Esophagus mucosa (tissue), 1 donor: ENCODE measurements around the gene MROH2A. TPM values are rescaled to one million over a fixed set of nuclear protein-coding genes. Genes with fewer than 3 reads are reported as not detected.

Experiments used
- ATAC-seq: fragments of 200-7000 bp; cut with Tn5 transposase; one replicate; pipeline ENCODE4 v1.9.1; 2020
- total RNA-seq: library from RNA; stranded (reverse); gene quantifications from one replicate; pipeline ENCODE4 v1.2.4, GENCODE V29; 2023
- donor health status: DM: yes; HTN: yes; CAD: no.

The MROH2A gene
- total RNA-seq, 1 donor from 2014 or later: 0.52 TPM

DNA sequence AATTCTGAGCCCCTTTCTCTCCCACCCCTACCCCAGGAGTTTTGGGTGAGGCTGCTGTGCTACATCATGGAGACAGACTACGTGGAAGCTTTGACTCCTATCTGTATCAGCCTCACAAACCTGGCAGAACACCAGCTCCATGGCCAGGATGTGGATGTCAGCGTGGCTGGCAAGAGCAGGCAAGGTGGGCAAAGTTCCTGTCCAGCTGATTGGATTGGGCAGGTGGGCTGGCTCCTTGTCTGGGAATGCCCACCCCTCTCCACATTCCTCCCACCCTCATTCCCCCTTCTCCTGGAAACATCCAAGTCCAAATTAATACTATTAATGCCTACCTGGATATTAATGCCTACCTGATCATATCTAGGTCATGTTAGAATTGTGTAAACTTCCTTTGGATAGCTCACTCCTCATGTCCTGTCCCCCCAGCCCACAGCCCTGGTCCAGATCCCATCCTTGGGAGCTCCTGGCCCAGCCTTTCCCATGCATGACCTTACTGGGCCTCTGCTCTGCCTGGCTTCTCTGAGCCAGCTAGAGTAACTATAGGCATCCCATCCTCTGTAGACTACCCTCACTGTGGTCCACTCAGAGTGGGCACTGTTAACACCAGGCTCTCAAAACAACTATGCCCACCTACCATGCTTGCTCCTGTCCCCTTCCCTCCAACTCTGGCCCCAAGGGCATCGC, 24.1 kb downstream of the MROH2A start:
- no peak for ATAC-seq

DNA sequence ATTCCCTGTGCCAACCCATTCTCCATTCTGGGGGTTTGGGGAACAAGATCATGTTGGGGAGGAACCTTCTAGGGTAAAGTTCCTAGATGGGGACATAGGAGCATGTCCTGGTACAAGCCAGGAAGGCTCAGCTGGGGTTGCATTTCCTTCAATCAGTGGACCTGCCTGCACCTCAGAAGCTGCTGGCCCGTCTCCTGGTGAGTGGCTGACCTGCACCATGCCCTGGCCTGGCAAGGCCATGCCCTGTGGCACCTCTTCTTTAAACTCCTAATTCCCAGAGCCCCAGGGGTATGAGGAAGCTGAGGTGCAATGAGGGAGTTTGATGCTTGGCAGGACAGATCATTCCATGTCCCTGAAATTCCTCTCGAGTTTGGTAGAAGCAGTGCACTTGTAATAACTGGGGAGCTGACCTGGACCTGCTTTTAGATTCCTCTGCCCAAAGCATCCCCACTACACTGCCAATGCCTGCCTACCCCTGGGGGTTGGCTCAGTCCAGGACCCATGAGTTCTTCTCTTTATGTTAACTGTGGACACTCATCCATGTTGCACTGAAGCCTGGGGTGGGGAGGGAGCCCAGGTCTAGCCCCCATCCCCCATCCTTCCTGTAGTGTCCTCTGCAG, 25.3 kb downstream of the MROH2A start:
- no peak for ATAC-seq

DNA sequence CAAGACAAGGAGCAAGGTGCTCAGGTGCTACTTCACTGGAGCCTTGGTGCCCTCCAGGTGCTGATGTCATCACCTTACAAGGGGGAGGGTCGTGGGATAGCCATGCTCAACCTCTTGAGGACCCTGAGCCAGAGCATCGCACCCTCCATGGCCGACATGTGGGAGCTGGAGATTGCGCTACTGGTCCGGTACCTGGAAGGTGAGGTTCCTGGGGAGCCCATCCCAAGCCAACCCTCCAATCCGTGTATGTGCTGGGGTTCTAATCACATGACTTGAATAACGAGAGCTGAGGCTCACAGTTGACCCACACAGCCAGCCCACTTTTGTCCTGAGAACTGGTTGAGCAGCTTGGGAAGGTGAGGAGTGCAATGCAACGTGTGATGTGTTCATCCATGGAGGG, 25.9 kb downstream of the MROH2A start:
- ATAC-seq: no peak

DNA sequence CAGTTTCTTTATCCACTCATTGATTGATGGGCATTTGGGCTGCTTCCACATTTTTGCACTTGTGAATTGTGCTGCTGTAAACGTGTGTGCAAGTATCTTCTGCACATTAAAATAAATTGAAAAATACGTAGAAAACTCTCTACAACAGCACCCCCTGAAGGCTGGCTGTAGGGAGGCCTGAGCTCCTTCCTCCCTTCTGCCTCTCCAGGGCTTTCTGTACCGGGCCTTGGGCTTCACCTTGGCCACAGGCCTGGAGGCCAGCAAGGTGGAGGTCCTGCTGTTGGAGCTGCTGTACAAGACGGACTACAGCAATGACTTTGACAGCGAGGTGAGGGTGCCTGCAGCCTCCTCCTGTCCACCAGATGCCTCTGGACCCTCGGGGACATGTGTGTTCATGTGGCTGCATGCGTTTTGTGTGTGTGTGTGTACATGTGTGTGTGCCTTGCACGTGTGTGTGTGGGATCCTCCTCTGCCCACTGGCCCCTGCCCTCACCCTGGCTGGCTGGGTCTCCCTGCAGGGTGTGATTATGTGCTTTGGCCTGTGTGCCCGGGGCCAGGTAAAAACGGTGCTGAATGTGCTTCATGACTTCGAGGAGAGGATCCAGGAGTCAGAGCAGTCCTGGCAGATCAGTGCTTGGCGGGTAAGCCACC, 29.2 kb downstream of the MROH2A start:
- no peak for ATAC-seq

DNA sequence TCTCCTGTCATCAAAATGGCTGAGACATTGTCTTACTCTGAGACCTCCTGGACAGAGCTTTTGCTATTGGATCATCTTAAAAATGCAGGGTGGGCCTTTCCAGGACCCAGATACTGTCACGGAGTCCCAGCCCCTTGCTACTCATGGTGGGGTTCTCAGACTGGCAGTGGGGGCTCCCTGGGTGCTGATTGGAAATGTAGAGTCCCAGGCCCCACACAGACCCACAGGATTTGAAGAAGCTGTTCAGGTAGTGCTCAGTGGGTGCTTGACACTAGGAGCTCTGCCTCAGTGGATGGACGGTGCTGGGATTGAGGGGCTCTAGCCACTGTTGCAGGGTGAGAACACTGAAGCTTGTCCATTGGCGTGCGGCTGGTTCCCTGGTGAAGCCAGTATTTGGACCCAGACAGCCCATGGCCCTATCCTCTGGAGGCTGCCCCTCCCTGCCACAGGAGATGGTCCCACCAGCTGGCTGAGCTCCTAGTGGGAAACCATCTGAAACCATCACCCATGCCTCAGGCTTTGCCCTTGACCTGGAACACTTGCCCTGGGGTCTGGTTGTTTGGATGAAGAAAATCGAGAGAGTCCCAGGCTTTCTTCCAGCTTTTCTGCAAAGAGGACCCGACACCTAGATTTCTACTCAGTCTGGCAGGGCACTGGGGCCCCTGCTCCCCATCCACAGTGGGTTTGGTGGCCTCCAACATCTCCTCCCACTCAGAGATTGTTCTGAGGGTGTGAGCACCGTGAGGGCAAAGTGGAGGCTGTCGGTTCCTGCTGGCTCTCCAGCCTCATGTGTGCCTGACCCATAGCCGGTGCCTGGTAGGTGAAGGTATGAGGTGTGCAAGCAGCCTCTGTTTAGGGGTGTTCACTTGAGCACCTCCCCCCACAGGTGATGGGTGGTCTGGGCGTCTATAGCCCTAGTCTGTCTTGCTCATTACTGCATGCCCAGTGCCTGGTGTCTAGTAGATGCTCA, 30.1 kb downstream of the MROH2A start:
- ATAC-seq: no peak

DNA sequence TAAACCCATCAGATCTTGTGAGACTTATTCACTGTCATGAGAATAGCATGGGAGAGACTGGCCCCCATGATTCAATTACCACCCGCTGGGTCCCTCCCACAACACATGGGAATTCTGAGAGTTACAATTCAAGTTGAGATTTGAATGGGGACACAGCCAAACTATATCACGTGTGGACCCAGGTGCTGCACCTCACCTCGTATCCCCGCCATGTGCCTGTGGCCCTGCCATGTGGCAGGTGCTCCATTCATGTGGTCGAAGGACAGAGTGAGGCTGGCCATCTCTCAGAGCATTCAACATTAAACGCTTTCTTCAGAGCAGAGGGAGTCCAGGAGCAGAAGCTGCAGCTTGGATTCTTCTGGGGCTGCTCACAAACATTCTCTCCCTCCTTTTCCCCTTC, 32.3 kb downstream of the MROH2A start:
- no peak for ATAC-seq

DNA sequence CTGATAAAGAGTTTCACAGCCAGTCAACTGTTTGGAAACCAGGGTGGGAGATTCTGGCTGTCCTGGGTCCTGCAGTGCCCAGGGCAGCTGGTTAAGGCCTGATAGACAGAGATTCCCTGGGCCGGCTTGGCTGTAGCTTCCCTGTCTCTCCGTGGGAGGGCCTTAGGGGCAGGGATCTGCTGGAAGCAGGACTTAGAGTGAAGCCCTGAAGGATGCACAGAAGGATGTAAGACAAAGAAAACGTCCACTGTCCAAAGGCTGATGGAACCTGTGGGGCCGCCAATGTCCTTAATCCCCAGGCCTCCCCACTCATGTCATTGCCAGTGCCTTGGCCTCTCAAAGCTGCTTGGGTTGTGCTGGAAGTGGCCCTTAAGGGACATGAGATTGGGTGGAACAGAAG, 33.0 kb downstream of the MROH2A start:
- no peak for ATAC-seq

DNA sequence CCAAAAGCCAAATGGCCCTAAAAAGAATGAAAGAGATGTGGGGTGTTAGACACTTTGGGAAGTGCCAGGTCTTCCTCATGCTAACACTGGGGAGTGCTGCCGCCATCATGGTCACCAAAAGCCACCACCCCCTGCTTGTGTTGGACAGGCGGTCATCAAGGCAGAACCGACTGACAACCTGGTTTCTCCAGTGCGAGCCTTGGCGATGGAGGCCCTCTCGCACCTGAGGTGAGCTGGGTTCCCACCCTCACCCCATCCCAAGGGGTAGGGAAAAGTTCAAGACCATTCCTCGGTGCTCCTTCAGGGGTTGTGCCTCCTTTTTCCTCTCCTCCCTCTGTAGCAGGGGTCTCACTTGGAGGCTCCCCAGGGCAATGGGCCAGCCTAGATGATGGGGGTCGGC, 33.6 kb downstream of the MROH2A start:
- ATAC-seq: no peak

DNA sequence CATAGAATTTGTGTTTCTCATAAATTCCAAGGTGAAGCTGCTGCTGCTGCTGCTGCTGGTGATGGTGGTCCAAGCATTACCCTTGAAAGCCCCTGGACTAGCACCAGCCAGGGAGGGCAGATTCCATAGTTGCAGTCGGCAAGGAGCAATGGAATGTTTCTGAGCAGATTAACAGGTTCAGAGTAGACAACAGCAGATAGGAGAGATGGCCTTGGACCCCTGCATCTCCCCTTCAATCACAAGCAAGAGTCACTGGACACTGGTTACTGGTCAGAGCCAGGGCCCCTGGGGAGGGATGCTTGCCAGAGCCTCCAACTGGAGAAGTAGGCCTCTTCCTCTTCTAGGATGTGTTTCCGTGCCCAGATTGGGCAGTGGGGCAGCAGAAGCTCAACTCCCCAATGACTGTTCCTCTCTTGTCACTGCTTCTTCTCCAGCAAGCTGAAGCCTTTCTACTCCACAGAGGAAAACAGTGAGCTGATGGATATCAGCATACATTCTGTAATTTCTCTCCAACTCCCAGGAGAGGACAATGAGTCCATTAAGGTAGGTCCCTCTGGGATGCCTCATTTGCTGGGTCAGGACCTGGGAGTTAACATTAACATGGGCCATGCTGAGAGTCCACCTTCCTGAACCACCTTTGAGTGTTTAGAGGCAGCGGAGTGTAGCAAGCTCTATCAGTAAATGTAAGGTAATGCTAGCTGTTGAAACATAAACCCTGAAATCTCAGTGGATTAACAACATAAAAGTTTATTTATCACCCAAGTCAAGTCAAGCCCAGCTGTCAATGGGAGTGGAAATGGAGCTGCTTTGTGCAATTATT, 35.3 kb downstream of the MROH2A start:
- no peak for ATAC-seq

DNA sequence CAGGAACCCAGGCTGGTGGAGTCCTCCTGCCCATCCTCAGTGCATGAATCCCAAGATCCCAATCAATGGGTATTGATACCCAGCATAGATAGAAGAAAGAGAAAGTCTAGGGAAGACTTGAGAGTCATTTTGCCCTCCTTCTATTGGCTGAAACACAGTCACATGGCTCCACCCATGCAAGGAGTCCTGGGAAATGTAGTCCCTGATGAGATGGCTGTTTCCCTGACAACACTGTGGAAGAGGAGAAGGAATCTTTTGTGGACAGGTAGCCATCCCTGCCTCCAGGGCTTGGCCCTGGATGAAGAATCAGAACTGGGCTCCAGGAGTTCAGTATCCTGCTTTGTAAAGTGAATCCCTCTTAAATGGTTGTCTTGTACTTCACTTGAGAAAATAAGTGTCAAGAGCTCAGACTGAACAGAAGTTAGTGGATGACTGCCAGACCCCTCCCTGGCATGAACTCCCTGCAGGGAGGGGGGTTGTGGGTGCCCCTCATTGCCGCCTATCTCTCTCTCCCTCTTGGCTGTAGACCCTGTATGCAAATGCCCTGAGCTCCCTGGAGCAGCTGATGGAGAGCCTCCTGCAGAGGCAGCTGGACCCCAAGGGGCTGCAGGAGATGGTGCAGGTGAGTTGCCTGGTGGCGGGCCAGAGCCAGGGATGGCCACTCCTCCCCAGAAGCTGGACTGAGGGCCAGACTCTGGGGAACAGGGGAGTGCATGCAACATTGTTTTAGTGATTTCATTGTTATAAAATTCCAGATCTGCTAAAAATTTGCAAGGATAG, 36.1 kb downstream of the MROH2A start:
- no peak for ATAC-seq

DNA sequence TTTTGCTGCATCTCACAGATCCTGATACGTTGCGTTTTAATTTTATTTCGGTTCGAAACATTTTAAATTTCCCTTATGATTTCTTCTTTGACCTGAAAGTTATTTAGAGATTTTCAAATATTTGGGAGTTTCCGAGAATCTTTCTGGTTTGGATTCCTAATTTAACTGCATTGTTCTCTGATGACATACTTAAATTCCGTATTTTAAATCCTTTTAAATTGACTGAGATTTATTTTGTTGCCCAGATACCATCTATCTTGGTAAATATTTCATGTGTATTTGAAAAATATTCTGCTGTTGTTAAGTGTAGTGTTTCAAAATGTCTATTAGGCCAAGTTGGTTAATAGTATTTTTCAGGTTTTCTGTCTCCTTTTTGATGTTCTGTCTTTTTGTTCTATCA, 37.7 kb downstream of the MROH2A start:
- no peak for ATAC-seq

DNA sequence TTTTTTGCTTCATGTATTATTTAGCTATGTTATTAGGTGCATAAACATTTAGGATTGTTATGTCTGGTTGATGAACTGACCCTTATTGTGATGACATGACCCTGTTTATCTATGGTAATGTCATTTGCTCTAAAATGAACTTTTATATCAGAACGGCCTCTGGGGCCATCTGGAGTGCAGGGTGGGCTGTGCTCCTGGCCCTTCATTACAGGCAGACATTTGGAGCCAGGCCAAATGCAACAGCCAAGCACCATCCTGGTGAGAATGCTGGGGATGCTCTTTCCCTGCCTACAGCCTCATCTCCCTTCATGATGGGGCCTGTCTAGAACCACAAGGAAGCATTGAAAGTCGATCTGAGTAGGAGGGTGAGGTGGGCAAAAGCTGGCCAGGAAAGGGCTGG, 38.2 kb downstream of the MROH2A start:
- no peak for ATAC-seq

DNA sequence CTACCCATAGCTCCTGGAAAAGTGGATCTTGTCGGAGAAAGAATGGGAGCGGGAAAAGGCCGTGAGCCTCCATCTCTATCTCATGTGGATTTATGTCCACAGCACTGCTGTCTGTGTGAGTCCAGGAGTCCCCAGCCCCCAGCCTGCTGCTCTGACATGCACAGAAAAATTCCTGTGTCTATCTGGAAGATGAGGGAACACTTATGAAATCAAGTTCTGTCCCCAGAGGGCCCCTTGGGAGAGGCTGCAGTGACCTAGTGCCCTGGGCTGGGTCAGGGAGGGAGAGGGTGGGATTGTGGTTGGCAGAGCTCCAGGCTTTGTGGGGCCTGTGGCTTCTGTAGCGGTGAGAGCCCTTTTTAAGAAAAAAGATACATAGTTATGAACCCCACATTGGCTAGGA, 38.6 kb downstream of the MROH2A start:
- ATAC-seq: no peak

DNA sequence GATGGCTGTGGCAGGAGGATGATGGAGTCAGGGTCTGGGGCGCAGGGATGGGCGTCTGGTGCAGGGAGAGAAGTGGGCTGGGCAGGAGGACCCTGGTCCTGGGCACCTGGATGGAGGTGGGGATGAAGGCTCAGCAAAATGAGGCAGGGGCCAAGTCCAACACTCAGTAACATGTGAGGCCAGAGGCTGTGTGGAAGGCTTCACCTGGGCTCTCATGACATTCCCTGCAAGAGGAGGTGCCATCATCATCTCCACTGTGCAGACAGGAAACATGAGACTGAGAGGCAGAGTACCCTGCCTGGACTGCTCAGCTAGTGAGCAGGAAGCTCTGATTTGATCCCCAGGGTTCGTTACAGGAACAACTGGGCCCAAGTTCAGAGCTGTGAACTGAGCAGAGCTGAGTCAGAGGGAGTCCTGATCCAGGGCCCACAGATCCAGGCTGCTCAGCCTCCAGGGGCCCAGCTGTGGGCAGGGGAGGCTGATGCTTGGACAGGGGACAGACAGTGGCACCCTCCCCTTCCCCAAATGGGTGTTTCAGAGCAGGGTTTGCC, 39.3 kb downstream of the MROH2A start:
- ATAC-seq: no peak

DNA sequence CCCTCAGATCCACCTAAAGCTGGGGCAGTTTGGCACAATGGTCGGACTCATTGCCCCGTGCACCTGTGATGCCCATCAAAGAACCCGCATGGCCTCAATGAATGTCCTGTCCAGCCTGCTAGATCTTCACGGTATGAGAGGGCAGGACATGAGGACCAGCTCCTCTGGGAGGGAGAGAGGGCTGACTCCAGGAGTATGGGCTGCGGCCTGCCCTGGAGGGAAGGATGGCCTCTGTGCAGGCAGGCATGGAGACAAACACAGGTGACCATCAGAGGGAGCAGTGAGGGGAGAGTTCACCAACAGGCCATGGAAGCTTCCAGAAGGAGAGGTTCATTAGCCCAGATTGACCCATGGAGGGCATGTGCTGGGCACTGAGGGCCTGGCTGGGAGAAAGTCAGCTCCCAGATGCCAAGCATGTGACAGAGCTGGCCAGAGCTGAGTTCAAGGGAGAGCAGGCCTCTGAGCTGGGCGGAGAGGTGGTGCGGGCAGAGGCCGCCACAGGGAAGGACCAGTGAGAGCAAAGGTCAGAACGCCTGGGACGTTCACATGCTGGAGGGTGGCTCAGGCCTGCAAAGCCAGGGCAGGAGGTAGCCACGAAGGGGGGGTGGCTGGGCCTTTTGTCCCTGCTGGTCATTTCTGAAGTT, 40.0 kb downstream of the MROH2A start:
- no peak for ATAC-seq

DNA sequence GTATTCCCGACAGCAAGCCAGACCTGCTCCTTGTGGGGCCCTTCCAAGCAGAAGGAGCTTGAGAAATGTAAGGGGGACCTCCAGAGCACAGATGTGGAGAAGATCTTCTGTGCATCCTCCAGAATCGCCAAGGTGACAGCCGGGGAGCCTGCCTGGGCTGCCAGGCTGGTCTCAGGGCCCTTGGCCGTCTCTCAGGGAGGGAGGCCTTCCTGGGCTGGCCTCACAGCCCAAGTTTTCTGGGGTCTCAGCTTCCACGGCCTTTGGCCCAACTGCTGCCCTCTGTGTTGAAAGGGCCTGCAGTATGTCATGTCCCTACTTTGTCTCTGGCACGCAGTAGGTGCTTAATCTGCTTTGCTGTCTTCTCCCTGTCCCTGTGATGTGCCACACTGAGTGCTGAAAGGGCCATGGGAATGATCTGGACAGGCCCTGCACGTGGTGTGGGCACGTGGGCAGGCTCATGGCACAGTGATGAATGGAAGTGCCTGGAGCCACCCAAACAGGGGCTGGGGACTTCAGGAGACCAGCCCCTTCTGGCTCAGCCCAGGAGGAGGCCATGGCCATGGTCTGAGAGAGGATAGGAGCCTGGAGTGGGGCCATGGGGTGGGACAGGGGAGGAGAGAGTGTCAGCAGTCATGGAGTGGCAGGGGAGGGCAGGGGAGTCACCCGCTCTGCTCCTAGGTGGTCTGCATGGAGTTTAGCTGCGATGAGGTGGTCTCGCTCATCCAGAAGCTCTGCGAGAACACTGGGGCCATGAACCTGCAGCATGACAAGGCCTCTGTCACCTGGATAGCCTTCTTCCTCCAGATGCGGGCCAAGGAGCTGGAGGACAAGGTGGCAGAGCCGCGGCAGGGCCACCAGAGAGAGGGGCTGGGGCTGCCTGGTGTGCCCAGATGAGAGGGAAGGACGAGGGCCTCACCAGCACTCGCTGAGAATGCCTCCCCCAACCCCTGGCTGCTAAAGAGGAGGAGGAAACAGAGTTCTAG, 40.8 kb downstream of the MROH2A start:
- ATAC-seq: no peak

DNA sequence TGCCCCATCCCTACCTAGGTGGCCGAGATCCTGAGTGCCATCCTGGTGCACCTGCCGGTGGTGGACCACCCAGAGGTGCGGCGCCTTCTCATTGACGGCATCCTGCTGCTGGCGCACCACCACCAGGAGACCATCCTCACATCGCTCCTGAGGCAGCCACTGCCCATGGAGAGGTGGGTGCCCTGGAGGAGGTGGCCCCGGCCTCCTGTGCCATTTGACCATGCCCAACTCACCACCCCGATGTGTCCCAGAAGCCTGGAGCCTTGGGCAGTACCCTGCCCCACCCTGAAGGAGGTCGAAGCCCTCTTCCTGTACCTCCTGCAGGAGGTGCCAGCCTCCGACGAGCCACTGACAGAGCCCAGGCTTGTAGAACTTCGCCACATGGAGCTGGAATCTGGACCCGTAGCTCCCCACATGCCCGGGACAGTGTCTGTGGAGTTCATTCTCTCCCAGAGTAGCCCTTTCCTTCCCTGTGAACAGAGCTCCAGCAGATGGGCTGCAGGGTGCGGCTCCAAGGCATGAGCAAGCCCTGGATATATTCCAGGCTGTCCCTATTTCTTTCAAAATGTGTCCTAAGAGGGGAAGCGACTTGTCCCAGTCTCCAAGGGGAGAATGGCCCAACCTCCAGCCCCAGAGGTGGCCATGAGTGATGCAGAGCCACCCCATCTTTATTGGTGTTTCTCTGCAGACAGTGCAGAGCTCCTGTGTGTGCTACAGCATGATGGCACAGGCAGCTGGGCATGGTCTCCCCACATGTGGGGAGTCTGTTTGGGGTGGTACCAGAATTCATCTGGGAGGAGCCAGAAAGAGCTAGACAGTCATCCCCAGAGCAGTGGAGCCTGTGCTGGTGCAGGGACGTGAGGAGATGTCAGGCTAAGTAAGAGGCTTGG, 42.0 kb downstream of the MROH2A start:
- ATAC-seq: no peak

DNA sequence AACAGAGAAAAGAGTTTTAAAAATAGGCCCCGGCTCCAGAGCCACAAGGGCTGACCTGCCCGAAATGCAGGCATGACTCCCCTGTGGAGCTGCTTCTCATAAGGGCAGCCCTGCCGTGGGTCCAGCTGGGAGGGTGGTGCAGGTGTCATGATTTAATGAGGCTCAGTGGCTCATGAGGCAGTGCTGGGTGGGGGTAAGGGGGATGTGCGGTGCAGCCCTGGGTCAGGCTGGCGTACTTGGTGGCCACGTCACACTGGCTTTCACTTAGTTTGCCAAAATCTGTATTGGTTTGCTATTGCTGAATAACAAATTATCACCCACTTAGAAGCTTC, 42.6 kb downstream of the MROH2A start:
- no peak for ATAC-seq
